ENCODE data around the gene SSH2.
A peak's percentile ranks its signal among the peaks of the same experiment; 100 is the strongest.

The SSH2 gene

GRCh38 chr17:29620779-29621500, 309.1 kb downstream of the SSH2 start:
- DNase-seq: no peak

GRCh38 chr17:29620271-29620670, 309.8 kb downstream of the SSH2 start:
- no peak for DNase-seq

- no peak for DNase-seq
These were observed 310.8 kb downstream of the SSH2 start for GRCh38 chr17:29619251-29619650.

GRCh38 chr17:29618272-29619065, 311.6 kb downstream of the SSH2 start:
- DNase-seq: no peak

GRCh38 chr17:29617481-29618271, 312.4 kb downstream of the SSH2 start:
- peak; percentile 93 for DNase-seq

GRCh38 chr17:29617125-29617480, 312.9 kb downstream of the SSH2 start:
- DNase-seq: peak; percentile 89

GRCh38 chr17:29616300-29617048, 313.6 kb downstream of the SSH2 start:
- DNase-seq: no peak

GRCh38 chr17:29615492-29616299, 314.3 kb downstream of the SSH2 start:
- peak; percentile 91 for DNase-seq

- DNase-seq: peak; percentile 72
These were observed 315.0 kb downstream of the SSH2 start for GRCh38 chr17:29615048-29615385.

- no peak for DNase-seq
These were observed 315.5 kb downstream of the SSH2 start for GRCh38 chr17:29614349-29615047.

GRCh38 chr17:29613856-29614255, 316.2 kb downstream of the SSH2 start:
- DNase-seq: no peak

- DNase-seq: peak; percentile 97
These were observed 316.6 kb downstream of the SSH2 start for GRCh38 chr17:29613352-29613837.

GRCh38 chr17:29612404-29613280, 317.4 kb downstream of the SSH2 start:
- no peak for DNase-seq

- DNase-seq: no peak
These were observed 318.0 kb downstream of the SSH2 start for GRCh38 chr17:29612094-29612403.

GRCh38 chr17:29611351-29612093, 318.5 kb downstream of the SSH2 start:
- DNase-seq: no peak

- no peak for DNase-seq
These were observed 319.6 kb downstream of the SSH2 start for GRCh38 chr17:29610395-29610794.

- DNase-seq: no peak
These were observed 321.0 kb downstream of the SSH2 start for GRCh38 chr17:29608986-29609385.

- DNase-seq: no peak
These were observed 322.4 kb downstream of the SSH2 start for GRCh38 chr17:29607557-29608195.

GRCh38 chr17:29603109-29603674, 326.8 kb downstream of the SSH2 start:
- DNase-seq: no peak

Measured in activated T-cell treated with anti-CD3 and anti-CD28 coated beads, Interleukin-2, amount 50 U/mL, for 1 hour (primary cell).